HepG2 (cell line): ENCODE measurements around the gene MRFAP1L1.

Source experiments
- CSRNP1 ChIP-seq: sonication (generic); formaldehyde crosslinking; IDR thresholded peaks from 2 replicates; pipeline ENCODE4 v1.8.1; 2023; ENCODE audit warnings: mild to moderate bottlenecking, missing genetic modification reagents
- ZNF639 ChIP-seq: conservative IDR thresholded peaks from 2 replicates; pipeline ENCODE4 v1.6.1; 2018; ENCODE audit warnings: missing genetic modification reagents

- TF ChIP-seq ZNF639 (no peak), CSRNP1 (CRISPR knock-in tag) (no peak)
These were observed 6.0 kb upstream of the MRFAP1L1 start for GRCh38 chr4:6715704-6716017.
